Right forelimb (tissue), 1 donor: ENCODE measurements around the gene SLC26A6.

Experiments
- DNase-seq: peaks from one replicate; pipeline ENCODE4 v3.0.0-alpha.2; 2018

Gene SLC26A6

GRCh38 chr3:48635222-48636021 is at the start of gene SLC26A6:
Gene SLC26A6, minus strand, starts transcription at chr3:48635461. Its CDS starts 68 bp downstream, at chr3:48635393.
- DNase-seq, result peak; percentile 98

GRCh38 chr3:48684480-48685143 is 49.4 kb upstream of the SLC26A6 start:
- DNase-seq, result no peak

- DNase-seq, result no peak
Measured at GRCh38 chr3:48684054-48684349, 48.7 kb upstream of the SLC26A6 start.

GRCh38 chr3:48682786-48683185 is 47.5 kb upstream of the SLC26A6 start:
- no peak for DNase-seq

- no peak for DNase-seq
Measured at GRCh38 chr3:48681974-48682610, 46.8 kb upstream of the SLC26A6 start.

GRCh38 chr3:48681541-48681880 is 46.2 kb upstream of the SLC26A6 start:
- DNase-seq, result no peak

- DNase-seq, result no peak
Measured at GRCh38 chr3:48680811-48681540, 45.7 kb upstream of the SLC26A6 start.

GRCh38 chr3:48679411-48680391 is 44.4 kb upstream of the SLC26A6 start:
- no peak for DNase-seq

- DNase-seq, result no peak
Measured at GRCh38 chr3:48678566-48679380, 43.5 kb upstream of the SLC26A6 start.

GRCh38 chr3:48678056-48678455 is 42.8 kb upstream of the SLC26A6 start:
- DNase-seq, result no peak

GRCh38 chr3:48674505-48674904 is 39.2 kb upstream of the SLC26A6 start:
- DNase-seq, result no peak

GRCh38 chr3:48672522-48672921 is 37.3 kb upstream of the SLC26A6 start:
- DNase-seq, result no peak

- DNase-seq, result no peak
Measured at GRCh38 chr3:48664929-48665328, 29.7 kb upstream of the SLC26A6 start.

GRCh38 chr3:48664313-48664644 is 29.0 kb upstream of the SLC26A6 start:
- DNase-seq, result no peak

GRCh38 chr3:48663489-48664312 is 28.4 kb upstream of the SLC26A6 start:
- peak; percentile 89 for DNase-seq

GRCh38 chr3:48662753-48663488 is 27.7 kb upstream of the SLC26A6 start, which contains the start of gene CELSR3:
Gene CELSR3, minus strand, starts transcription at chr3:48662886. Its CDS starts 252 bp downstream, at chr3:48662634.
- DNase-seq, result peak; percentile 77

- DNase-seq, result no peak
Measured at GRCh38 chr3:48662145-48662752, 27.0 kb upstream of the SLC26A6 start.

GRCh38 chr3:48661501-48662144 is 26.4 kb upstream of the SLC26A6 start:
- DNase-seq, result peak; percentile 89
